ENCODE data around the gene FAM149A. TPM values are rescaled to one million over a fixed set of nuclear protein-coding genes. Genes with fewer than 3 reads are reported as not detected.

Gene FAM149A
- total and polyA plus RNA-seq, 10 donors, result 0.61 to 7.3 (median 3.2) TPM

DNA sequence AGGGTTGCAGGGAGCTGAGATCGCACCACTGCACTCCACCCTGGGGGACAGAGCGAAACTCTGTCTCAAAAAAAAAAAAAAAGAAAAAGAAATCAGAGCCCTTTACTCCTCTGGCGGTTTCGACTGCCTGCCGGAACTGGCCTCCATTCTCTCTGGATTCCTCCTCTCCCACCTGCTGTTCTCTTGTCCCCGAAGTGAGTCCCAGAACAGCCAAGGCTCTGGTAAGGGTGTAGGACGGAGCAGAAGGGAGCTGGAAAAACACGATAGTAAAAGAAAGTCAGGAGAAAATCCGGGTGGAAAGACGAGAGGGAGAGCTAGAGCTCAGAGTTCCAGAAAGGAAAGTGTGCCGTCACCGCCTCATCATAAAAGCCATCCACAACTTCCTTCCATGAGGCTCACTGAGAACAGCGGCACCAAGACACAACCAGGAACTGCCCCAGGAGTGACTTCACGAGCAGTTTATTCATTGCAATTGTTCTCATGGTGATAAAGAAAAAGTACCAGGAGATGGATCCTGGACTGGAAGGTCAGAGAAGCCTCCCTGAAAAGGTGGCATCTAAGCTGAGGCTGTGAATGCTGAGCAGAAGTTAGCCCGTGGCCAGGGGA, 23.2 kb upstream of the FAM149A start:
- TF ChIP-seq POLR2A (IDR thresholded peaks at IDR 0.05) (no peak), POLR2AphosphoS5 (IDR thresholded peaks at IDR 0.05) (no peak)
- peaks cover 0 to 6% (median 0%) of the 10 kb centered on the region in 6 donors for H3K4me1 ChIP-seq
- DNase-seq, result no peak
- H3K9me3 ChIP-seq, result no peaks in the 10 kb centered on the region
- no peak overlapping the region for H3K27ac ChIP-seq
- intact Hi-C loops (cut with DNase I; ENCODE audit: low total_unique reads), result no loop called here
- no peaks in the 10 kb centered on the region for H3K27me3 ChIP-seq (replicated peaks in 1 of 7)
- WGBS, 5 donors, result 83 to 91% (median 87%) methylated on average over 15 of the region's 15 CpGs
- H3K4me3 ChIP-seq, result no peak overlapping the region
- H3K36me3 ChIP-seq, result peaks cover 0 to 21% (median 0%) of the 10 kb centered on the region in 6 donors

DNA sequence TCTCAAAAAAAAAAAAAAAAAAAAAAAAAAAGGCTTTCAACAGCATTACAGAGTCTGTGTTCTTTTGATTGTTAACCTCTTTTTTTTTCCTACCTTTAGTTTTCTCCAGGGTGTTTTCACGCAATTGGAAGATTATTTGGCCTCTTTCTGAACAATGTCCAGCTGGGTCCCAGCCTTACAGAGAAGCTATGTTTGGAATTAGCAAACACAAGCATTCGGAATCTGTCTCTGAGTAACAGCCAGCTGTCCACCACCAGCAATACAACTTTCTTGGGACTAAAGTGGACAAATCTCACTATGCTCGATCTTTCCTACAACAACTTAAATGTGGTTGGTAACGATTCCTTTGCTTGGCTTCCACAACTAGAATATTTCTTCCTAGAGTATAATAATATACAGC, 22.3 kb upstream of the FAM149A start:
- DNase-seq, result no peak
- Histone ChIP-seq H3K27ac (no peak overlapping the region), H3K9me3 (no peaks in the 10 kb centered on the region), H3K36me3 (peaks cover 0 to 21% (median 0%) of the 10 kb centered on the region in 6 donors), H3K4me3 (no peak overlapping the region), H3K4me1 (peaks cover 0 to 6% (median 0%) of the 10 kb centered on the region in 6 donors), H3K27me3 (replicated peaks in 1 of 7) (no peaks in the 10 kb centered on the region)
- no peak for TF ChIP-seq POLR2AphosphoS5 (IDR thresholded peaks at IDR 0.05)
- TF ChIP-seq POLR2A (IDR thresholded peaks at IDR 0.05), result no peak
- TF ChIP-seq, protein P1, sequence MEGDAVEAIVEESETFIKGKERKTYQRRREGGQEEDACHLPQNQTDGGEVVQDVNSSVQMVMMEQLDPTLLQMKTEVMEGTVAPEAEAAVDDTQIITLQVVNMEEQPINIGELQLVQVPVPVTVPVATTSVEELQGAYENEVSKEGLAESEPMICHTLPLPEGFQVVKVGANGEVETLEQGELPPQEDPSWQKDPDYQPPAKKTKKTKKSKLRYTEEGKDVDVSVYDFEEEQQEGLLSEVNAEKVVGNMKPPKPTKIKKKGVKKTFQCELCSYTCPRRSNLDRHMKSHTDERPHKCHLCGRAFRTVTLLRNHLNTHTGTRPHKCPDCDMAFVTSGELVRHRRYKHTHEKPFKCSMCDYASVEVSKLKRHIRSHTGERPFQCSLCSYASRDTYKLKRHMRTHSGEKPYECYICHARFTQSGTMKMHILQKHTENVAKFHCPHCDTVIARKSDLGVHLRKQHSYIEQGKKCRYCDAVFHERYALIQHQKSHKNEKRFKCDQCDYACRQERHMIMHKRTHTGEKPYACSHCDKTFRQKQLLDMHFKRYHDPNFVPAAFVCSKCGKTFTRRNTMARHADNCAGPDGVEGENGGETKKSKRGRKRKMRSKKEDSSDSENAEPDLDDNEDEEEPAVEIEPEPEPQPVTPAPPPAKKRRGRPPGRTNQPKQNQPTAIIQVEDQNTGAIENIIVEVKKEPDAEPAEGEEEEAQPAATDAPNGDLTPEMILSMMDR (IDR thresholded peaks at IDR 0.05 in 8 of 11, conservative IDR thresholded peaks at IDR 0.05 in 3 of 11), result no peak
- 74 to 90% (median 85%) methylated on average over 4 of the region's 4 CpGs for WGBS, 5 donors
- intact Hi-C loops (cut with DNase I; ENCODE audit: low total_unique reads), result no loop called here

DNA sequence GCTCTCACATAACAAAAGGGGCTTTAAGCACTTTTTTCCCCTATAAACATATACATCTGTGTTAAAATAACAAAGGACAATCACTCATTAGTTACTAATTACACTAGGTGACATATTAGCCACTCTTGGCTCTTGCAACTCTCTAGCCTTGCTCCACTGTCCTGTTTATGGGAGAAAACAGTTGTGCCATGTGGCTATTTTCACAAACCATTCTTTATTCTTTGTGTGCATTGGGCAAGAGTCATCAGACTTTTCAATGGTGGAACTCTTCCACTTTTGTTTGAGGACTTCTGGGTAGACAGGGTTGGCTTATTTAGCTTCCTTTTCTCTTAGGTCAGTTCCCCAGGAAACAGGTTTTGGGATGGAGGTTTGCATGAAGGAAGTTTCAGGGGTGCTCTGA, 16.0 kb upstream of the FAM149A start:
- Histone ChIP-seq H3K4me3 (no peak overlapping the region), H3K27me3 (replicated peaks in 1 of 7) (no peaks in the 10 kb centered on the region), H3K9me3 (peaks cover 0 to 12% (median 0%) of the 10 kb centered on the region in 8 donors), H3K4me1 (no peaks in the 10 kb centered on the region), H3K27ac (no peak overlapping the region), H3K36me3 (peaks cover 0 to 4% (median 0%) of the 10 kb centered on the region in 6 donors)
- no peak for DNase-seq
- intact Hi-C loops (cut with DNase I; ENCODE audit: low total_unique reads), result no loop called here
- TF ChIP-seq, protein P1 (IDR thresholded peaks at IDR 0.05 in 8 of 11, conservative IDR thresholded peaks at IDR 0.05 in 3 of 11), result no peak
- TF ChIP-seq POLR2AphosphoS5 (IDR thresholded peaks at IDR 0.05), result no peak
- no peak for TF ChIP-seq POLR2A (IDR thresholded peaks at IDR 0.05)

DNA sequence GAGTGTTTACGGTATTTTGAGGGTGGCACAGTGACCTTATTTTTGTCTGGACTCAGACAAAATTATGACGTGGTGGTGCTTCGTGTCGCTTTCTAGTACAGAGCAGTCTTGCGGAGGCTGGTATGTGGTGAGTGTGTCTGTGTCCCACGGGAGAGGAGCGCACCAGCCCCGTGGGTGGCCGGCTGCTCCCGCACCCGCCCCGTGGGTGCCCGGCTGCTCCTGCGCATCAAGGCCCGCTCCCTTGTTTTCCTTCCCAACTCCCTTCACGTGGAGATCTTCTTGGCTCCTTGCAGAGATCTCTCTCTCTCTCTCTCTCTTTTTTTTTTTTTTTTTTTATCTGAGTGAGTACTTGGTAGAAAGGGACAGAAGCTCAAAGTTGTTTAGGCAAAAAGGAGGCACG, 12.2 kb upstream of the FAM149A start:
- H3K36me3 ChIP-seq, result no peaks in the 10 kb centered on the region
- DNase-seq, result no peak
- H3K27ac ChIP-seq, result no peak overlapping the region
- intact Hi-C loops (cut with DNase I; ENCODE audit: low total_unique reads), result no loop called here
- H3K4me3 ChIP-seq, result no peak overlapping the region
- TF ChIP-seq POLR2AphosphoS5 (IDR thresholded peaks at IDR 0.05) (no peak), POLR2A (IDR thresholded peaks at IDR 0.05) (no peak)
- TF ChIP-seq, protein P1 (IDR thresholded peaks at IDR 0.05 in 8 of 11, conservative IDR thresholded peaks at IDR 0.05 in 3 of 11), result no peak
- no peaks in the 10 kb centered on the region for H3K27me3 ChIP-seq (replicated peaks in 1 of 7)
- no peaks in the 10 kb centered on the region for H3K4me1 ChIP-seq
- peaks cover 0 to 12% (median 0%) of the 10 kb centered on the region in 8 donors for H3K9me3 ChIP-seq
- 90 to 95% (median 93%) methylated on average over 17 of the region's 17 CpGs for WGBS, 5 donors

Data from spleen (tissue), 11 donors.